GM19193 (cell line): ENCODE data around the gene NSUN2.

Experiments used
- POLR2A ChIP-seq: IDR thresholded peaks from 4 replicates; pipeline ENCODE4 v1.6.1; 2011; ENCODE audit not compliant: insufficient read depth, insufficient read length; ENCODE audit errors: extremely low read depth

NSUN2 gene

GRCh38 chr5:6583049-6583880 lies 49.6 kb downstream of the NSUN2 start:
- no peak for TF ChIP-seq POLR2A

- no peak for TF ChIP-seq POLR2A
Observed at GRCh38 chr5:6582507-6583048, 50.3 kb downstream of the NSUN2 start.

- TF ChIP-seq POLR2A: no peak
Observed at GRCh38 chr5:6581559-6582426, 51.1 kb downstream of the NSUN2 start.

- TF ChIP-seq POLR2A: no peak
Observed at GRCh38 chr5:6581090-6581489, 51.8 kb downstream of the NSUN2 start.

GRCh38 chr5:6579535-6579934 lies 53.3 kb downstream of the NSUN2 start:
- no peak for TF ChIP-seq POLR2A

GRCh38 chr5:6578676-6579343 lies 54.0 kb downstream of the NSUN2 start:
- TF ChIP-seq POLR2A: no peak

- TF ChIP-seq POLR2A: no peak
Observed at GRCh38 chr5:6576861-6577501, 55.9 kb downstream of the NSUN2 start.

- TF ChIP-seq POLR2A: no peak
Observed at GRCh38 chr5:6574537-6575245, 58.2 kb downstream of the NSUN2 start.

- TF ChIP-seq POLR2A: no peak
Observed at GRCh38 chr5:6574111-6574510, 58.7 kb downstream of the NSUN2 start.

GRCh38 chr5:6573651-6574101 lies 59.2 kb downstream of the NSUN2 start:
- no peak for TF ChIP-seq POLR2A

- no peak for TF ChIP-seq POLR2A
Observed at GRCh38 chr5:6572825-6573380, 59.9 kb downstream of the NSUN2 start.

GRCh38 chr5:6572086-6572824 lies 60.6 kb downstream of the NSUN2 start:
- TF ChIP-seq POLR2A: no peak

GRCh38 chr5:6570530-6570929 lies 62.3 kb downstream of the NSUN2 start:
- TF ChIP-seq POLR2A: no peak
